SIG-M5 (cell line): ENCODE results near the gene HSD17B12.

Source experiments
- DNase-seq: peaks from one replicate; lab custom pipeline; 2025; lab: John Stamatoyannopoulos, UW

The HSD17B12 gene

GRCh38 chr11:43806976-43807375 is 126.4 kb downstream of the HSD17B12 start:
- DNase-seq = no peak

GRCh38 chr11:43810929-43811596 is 130.5 kb downstream of the HSD17B12 start:
- DNase-seq = no peak

- DNase-seq = no peak
These were observed 131.9 kb downstream of the HSD17B12 start for GRCh38 chr11:43812471-43812870.

GRCh38 chr11:43818220-43818619 is 137.7 kb downstream of the HSD17B12 start:
- DNase-seq = no peak

- no peak for DNase-seq
These were observed 139.4 kb downstream of the HSD17B12 start for GRCh38 chr11:43819926-43820325.

- no peak for DNase-seq
These were observed 142.8 kb downstream of the HSD17B12 start for GRCh38 chr11:43823316-43823715.

GRCh38 chr11:43823851-43824250 is 143.3 kb downstream of the HSD17B12 start:
- DNase-seq = no peak

GRCh38 chr11:43825217-43825816 is 144.8 kb downstream of the HSD17B12 start:
- DNase-seq = no peak

GRCh38 chr11:43830928-43831440 is 150.4 kb downstream of the HSD17B12 start:
- no peak for DNase-seq

- no peak for DNase-seq
These were observed 152.0 kb downstream of the HSD17B12 start for GRCh38 chr11:43832536-43832935.

GRCh38 chr11:43833657-43834073 is 153.1 kb downstream of the HSD17B12 start:
- DNase-seq = no peak

- DNase-seq = no peak
These were observed 153.7 kb downstream of the HSD17B12 start for GRCh38 chr11:43834286-43834685.

- no peak for DNase-seq
These were observed 154.6 kb downstream of the HSD17B12 start for GRCh38 chr11:43835104-43835503.

- no peak for DNase-seq
These were observed 157.3 kb downstream of the HSD17B12 start for GRCh38 chr11:43837879-43838278.

GRCh38 chr11:43842021-43842420 is 161.5 kb downstream of the HSD17B12 start:
- DNase-seq = no peak

- no peak for DNase-seq
These were observed 165.3 kb downstream of the HSD17B12 start for GRCh38 chr11:43845816-43846215.

GRCh38 chr11:43852057-43852636 is 171.6 kb downstream of the HSD17B12 start:
- no peak for DNase-seq

GRCh38 chr11:43853781-43854180 is 173.2 kb downstream of the HSD17B12 start:
- no peak for DNase-seq

GRCh38 chr11:43856993-43857392 is 176.5 kb downstream of the HSD17B12 start:
- no peak for DNase-seq

- DNase-seq = no peak
These were observed 180.6 kb downstream of the HSD17B12 start for GRCh38 chr11:43861141-43861540.

GRCh38 chr11:43866520-43866919 is 186.0 kb downstream of the HSD17B12 start:
- no peak for DNase-seq

GRCh38 chr11:43866969-43867368 is 186.4 kb downstream of the HSD17B12 start:
- DNase-seq = no peak

GRCh38 chr11:43868852-43869567 is 188.5 kb downstream of the HSD17B12 start:
- peak; percentile 86 for DNase-seq
